Thyroid gland (tissue), 4 donors: Measurements from ENCODE around the gene GABRR2.

Experiments used
- CTCF ChIP-seq, 6 experiments: fragments of 200-600 bp in 3 of 6; fragments of 450-650 bp in 3 of 6; sonication (generic) in 3 of 6; IDR thresholded peaks; one replicate each; pipeline ENCODE4 v1.5.1; 2016 to 2019; ENCODE audit warnings: antibody characterized with exemption in 6 of 6, mild to moderate bottlenecking in 2 of 6, inconsistent platforms in 1 of 6, moderate library complexity in 1 of 6
- POLR2A ChIP-seq, 2 donors: fragments of 450-650 bp; IDR thresholded peaks; one replicate each; pipeline ENCODE4 v1.6.1; 2017; ENCODE audit warnings: antibody characterized with exemption in 2 of 2, mild to moderate bottlenecking in 2 of 2, moderate library complexity in 1 of 2

DNA sequence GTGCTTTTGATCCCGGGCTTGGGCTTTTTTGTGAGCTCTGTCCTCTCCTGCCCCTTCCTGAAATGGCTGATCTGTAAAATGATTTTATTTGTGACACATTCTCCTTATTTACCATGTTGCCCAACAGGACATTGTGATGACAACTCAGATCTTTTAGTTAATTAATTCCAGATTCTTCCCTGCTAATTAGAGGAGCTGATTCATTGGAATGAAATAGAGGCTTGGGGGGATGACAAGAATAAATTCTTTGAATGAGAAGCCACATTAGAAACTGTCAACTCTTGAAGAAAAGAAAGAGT lies 71.8 kb downstream of the GABRR2 start:
- TF ChIP-seq CTCF (IDR thresholded peaks at IDR 0.05) (no peak), POLR2A (IDR thresholded peaks at IDR 0.05) (no peak)
